HTERT RPE-1 (cell line): ENCODE measurements around the gene PRR30.
"Not testable (repeated sequence)": the region's sequence is repeated elsewhere in the genome, so short reads cannot be mapped to it uniquely, and the experiment has no call there.

Experiments
- in situ Hi-C: fragments of 300-500 bp; cut with MboI; formaldehyde crosslinking; loops from 4 replicates; pipeline ENCODE4 v1.14.3; 2020; ENCODE audit warnings: low sequenced_read_pairs

PRR30 gene

GRCh38 chr2:27139310-27139709 lies at the start of gene PRR30:
Gene PRR30 (minus strand): TSS chr2:27139410. CDS start chr2:27138329, 1,081 bp downstream.
- in situ Hi-C loops: no loop called here

DNA sequence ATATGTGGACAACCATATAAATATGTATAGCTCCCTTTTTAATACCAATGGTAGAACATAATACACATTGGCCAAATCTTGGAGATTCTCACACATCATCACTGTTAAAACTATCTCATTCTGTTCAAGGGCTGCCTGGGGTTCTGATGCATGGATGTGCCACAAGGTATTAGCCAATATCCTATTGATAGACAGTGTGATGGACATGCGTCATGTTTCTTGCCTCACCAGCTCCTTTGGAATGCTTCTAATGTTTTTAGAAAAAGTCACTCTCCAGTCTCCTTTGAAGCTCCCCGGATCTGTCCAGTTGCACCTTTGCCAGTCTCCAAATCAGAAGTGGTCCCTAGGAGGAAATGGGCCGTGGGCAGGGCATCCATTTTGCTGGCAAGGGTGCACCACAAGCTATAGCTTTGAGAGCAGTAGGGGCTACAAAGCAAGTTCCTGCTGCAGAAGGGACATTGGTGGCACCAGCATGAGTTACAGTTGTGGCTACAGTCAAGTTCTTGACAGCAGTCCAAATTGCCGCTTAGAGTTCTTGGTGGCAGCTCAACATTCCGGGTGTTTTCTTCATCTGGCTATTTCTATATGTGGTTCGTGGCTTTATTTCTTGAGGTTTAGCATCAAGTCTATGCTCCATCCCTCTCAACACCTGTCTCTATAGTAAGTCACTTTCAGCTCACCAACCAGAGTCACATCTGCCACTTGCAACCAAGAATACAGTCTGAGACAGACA lies 47.6 kb upstream of the PRR30 start:
- in situ Hi-C loops: no loop called here

- in situ Hi-C loops: no loop called here
Measured at GRCh38 chr2:27185331-27186026, 46.3 kb upstream of the PRR30 start.

DNA sequence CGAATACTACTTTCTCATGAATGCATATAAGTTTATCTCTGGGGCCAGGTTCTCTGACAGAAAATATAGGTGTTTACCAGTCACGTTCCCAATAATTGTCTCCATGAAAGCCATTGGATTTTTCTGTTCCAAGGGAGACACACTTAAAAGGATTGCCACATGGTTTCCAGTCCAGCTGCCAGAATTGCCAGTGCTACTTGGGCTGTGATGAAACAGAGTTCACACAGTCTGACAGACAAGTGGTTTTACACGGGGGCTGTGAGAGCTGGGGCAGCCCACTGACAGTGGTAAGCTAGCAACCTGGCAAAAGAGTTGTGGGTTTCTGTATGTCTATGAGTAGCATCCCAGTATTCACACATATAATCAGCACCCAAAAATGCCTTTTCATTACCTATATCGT lies 44.9 kb upstream of the PRR30 start:
- in situ Hi-C loops: no loop called here

GRCh38 chr2:27182346-27182745 lies 43.1 kb upstream of the PRR30 start:
- in situ Hi-C loops: no loop called here

- in situ Hi-C loops: no loop called here
Measured at GRCh38 chr2:27179344-27180000, 40.3 kb upstream of the PRR30 start.

DNA sequence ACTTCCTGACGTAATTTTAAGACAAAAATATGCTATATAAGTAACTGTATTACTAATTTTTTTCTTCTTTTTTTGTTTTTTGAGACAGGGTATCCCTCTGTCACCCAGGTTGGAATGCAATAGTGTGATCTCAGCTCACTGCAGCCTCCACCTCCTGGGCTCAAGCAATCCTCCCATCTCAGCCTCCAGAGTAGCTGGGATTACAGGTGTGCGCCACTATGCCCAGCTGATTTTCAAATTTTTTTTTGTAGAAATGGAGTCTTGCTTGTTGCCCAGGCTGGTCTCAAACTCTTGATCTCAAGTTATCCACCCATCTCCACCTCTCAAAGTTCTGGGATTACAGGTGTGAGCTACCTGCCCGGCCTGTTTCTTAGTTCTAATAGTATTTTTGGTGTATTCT lies 39.3 kb upstream of the PRR30 start:
- in situ Hi-C loops: no loop called here

DNA sequence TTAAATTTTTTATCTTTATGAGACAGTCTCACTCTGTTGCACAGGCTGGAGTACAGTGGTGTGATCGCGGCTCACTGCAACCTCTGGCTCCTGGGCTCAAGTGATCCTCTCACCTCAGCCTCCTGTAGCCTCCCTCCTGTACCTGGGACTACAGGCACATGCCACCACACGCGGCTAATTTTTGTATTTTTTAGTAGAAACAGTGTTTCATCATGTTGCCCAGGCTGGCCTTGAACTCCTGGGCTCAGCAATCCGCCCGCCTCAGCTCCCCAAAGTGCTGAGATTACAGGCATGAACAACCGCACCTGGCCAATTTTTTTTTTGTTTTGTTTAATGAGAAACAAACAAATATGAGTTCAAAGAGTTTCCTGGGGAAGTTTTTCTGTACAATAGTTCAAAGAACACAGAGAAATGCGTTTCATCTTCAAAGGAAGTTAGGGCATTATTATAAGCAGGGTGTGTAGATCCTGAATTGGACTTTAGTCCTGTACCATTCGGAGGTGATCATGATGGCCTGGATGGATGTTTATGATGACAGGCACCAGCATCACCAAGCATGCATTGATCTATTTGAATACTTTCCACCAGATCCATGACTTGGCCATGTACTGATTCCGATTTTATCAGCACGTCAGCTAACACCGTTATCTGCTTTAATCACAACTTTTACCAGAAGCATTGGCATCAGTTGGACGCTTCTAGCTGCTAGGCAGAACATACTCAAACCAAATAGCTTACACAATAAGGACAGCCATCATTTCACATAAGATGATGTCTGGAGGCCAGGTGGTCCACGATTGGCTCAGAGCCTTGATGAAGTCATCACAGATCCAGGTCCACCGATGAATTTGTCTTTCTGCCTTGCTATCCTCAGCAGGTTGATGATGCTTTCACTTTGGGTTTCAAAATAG lies 38.5 kb upstream of the PRR30 start:
- in situ Hi-C loops: no loop called here

DNA sequence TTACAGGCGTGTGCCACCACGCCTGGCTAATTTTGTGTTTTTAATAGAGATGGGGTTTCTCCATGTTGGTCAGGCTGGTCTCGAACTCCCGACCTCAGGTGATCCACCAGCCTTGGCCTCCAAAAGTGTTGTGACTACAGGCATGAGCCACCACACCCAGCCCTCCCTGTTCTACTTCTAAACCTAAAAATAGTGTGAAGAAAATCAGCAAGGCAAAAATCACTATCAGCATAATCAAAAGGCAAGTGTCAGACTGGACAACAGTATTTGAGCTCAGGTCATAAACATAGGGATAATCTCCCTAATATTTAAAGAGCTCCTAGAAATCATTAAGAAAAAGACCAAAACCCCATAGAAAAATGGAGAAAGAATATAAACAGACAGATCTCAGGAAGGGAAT lies 36.6 kb upstream of the PRR30 start:
- in situ Hi-C loops: not testable (repeated sequence)

DNA sequence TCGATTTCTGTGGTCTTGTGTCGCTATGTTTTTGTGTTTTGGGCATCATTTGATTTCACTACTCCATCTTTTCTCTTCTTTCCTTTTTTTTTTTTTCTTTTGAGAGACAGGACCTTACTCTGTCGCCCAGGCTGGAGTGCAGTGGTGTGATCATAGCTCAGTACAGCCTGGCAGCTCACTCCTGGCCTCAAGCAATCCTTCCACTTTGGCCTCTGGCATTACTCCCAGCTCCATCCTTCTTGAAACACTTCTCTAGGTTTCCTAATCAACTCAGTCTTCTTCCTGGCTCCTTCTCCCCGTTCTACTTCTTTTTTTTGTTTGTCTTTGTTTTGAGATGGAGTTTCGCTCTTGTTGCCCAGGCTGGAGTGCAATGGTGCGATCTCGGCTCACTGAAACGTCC lies 36.1 kb upstream of the PRR30 start:
- in situ Hi-C loops: no loop called here

- in situ Hi-C loops: no loop called here
Measured at GRCh38 chr2:27174638-27175037, 35.4 kb upstream of the PRR30 start.

GRCh38 chr2:27171351-27171848 lies 32.2 kb upstream of the PRR30 start:
- in situ Hi-C loops: no loop called here

DNA sequence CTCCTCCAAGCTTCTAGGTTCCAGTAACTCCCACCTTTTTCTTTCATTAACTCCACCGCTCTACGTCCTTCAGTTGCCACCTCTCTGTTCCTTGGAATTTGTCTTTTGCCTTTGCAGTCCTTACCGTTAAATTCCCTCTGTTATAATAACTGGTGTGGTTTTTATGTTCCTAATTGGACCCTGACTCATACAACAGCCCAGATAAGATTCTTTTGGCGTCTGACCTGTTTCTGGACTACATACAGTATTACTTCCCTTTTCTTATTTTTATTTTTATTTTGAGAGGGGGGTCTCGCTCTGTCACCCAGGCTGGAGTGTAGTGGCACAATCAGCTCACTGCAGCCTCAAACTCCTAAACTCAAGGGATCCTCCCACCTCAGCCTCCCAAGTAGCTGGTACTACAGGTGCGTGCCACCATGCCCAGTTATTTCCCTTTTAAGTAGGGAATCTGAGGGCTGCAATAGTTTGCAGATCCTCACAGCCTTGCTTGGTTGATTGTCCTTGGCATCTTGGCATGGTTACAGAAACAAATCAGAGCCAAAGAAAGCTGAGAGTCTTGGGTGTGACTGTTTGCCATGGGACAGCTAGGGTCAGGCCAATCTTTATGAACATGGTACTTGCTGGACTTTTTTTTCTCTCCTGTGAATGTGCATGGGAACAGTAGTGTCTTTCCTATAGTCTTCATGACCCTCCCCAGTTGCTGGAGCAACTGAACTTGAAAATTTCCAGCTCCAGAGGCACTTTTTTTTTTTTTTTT lies 31.5 kb upstream of the PRR30 start:
- in situ Hi-C loops: no loop called here

- in situ Hi-C loops: no loop called here
Measured at GRCh38 chr2:27164960-27165763, 26.0 kb upstream of the PRR30 start.

DNA sequence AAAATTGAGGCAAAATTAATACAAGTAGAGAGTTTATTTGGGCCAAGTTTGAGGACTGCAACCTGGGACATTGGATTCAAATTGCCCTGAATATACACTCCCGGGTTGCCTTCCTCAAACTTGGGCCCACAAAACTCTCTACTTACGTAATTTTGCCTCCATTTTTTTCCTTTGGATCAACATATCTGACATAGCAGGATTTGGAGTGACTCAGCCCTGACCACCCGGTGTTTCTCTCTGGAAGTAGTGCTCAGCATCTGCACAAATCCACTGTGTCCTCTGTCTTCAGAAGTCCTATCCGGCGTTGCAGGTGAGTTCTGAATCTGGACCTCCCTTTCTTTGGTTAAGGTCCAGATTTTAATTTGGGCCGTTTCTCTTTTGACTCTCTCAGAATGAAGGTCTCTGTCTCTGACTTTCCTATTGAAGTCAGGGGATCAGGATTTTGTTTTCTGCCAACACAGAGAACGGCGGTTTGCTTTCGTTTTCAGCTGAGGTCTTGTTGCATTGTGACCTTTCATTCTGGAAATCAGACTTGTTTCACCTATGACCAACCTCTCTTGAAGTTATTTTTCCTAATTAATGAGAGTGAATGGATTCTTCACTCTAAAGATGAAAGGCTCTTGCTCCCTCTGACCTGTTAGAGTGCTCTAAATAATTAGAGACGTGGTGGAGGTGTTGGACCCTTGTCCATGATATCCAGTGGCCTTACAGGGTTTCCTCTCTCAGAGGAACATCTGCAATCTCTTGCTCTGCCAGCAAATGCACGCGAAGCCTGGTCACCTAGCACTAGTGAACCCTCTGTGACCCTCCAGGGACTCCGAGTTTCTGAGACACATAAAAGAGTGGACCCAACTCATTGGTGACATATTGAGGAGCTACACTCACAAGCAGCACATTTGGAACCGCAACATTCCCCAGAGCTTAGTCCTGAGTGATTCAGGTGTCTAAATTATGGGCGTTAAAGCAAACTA lies 23.2 kb upstream of the PRR30 start:
- in situ Hi-C loops: no loop called here

DNA sequence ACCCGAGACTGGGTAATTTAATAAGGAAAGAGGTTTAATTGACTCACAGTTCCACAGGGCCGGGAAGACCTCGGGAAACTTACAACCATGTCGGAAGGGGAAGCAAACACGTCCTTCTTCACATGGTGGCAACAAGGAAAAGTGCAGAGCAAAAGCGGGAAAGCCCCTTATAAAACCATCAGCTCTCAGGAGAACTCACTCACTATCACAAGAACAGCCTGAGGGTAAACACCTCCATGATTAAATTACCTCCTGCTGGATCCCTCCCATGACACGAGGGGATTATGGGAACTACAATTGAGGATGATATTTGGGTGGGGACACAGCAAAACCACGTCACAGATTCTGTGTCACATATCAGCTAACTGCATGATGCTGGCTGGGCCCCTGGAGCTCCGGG lies 21.0 kb upstream of the PRR30 start:
- in situ Hi-C loops: no loop called here

DNA sequence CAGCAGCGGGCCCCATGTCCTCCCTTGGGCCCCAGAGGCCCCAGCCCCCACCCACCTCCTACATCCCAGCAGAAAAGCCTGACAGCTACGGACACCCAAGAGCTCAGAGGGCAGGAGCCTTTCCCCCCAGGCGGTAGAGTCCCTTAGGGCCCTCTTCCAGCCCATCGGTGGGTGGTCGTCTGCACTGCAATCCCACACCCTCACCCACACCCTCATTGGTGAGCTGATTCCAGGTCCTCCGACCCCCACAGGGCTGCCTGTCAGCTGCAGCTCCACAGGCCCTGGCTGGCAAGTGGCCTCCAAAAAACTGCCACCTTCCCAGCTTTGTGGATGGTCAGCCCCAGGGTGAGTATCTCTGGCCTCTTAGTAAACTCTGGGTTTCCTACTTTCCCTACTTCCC lies 20.1 kb upstream of the PRR30 start:
- in situ Hi-C loops: no loop called here

GRCh38 chr2:27158468-27158867 lies 19.3 kb upstream of the PRR30 start:
- in situ Hi-C loops: no loop called here
